B cell (primary cell): ENCODE measurements around the gene GALNT5. TPM values are rescaled to one million over a fixed set of nuclear protein-coding genes. Genes with fewer than 3 reads are reported as not detected.

Experiments
- ATAC-seq: fragments of 200-7000 bp; cut with Tn5 transposase; one replicate; pipeline ENCODE4 v1.10.0; 2021; ENCODE audit warnings: low read depth, mild to moderate bottlenecking, moderate number of reproducible peaks, moderate library complexity
- CTCF ChIA-PET: fragments of 350-600 bp; sonication (Branson Sonifier 250); formaldehyde crosslinking; loops from one replicate; lab custom pipeline; 2021; ENCODE audit warnings: antibody characterized with exemption, inconsistent platforms; lab: Charles Lee
- POLR2A ChIA-PET: fragments of 350-600 bp; sonication (Branson Sonifier 250); formaldehyde crosslinking; loops from one replicate; lab custom pipeline; 2021; ENCODE audit warnings: antibody characterized with exemption; lab: Charles Lee
- DNase-seq: peaks from one replicate; pipeline ENCODE4 v3.0.0; 2013
- H2AFZ ChIP-seq: 2 replicates; pipeline ENCODE4 v1.6.1; 2012; ENCODE audit warnings: mild to moderate bottlenecking, low read depth, low read length; ENCODE audit not compliant: insufficient read depth, poor library complexity, severe bottlenecking
- H3K27ac ChIP-seq, 2 donors: 1 replicate in 1 of 2; 2 replicates in 1 of 2; pipeline ENCODE4 v1.5.1; 2012 to 2013; ENCODE audit warnings: low read length in 2 of 2, mild to moderate bottlenecking in 2 of 2, moderate library complexity in 1 of 2
- H3K27me3 ChIP-seq, 4 experiments: fragments of 200-600 bp in 1 of 4; sonication (generic) in 1 of 4; replicated peaks in 1 of 4; 1 replicate in 2 of 4; 2 replicates in 2 of 4; pipeline versions ENCODE4 v1.6.1 to v1.7.0; 2013 to 2016; ENCODE audit warnings: low read length in 3 of 4, mild to moderate bottlenecking in 2 of 4, mixed read lengths in 1 of 4, moderate library complexity in 1 of 4; ENCODE audit not compliant: insufficient read depth in 4 of 4, control insufficient read depth in 3 of 4; ENCODE audit errors: control extremely low read depth in 1 of 4
- H3K36me3 ChIP-seq, 2 experiments: replicated peaks in 1 of 2; 1 replicate in 1 of 2; 2 replicates in 1 of 2; pipeline versions ENCODE4 v1.6.1 to v1.7.1; 2013; ENCODE audit warnings: low read length in 1 of 2; ENCODE audit not compliant: insufficient read depth in 2 of 2, control insufficient read depth in 1 of 2; ENCODE audit errors: control extremely low read depth in 1 of 2, extremely low read depth in 1 of 2
- H3K4me1 ChIP-seq, 2 donors: fragments of 200-600 bp in 1 of 2; sonication (generic) in 1 of 2; 1 replicate in 1 of 2; 2 replicates in 1 of 2; pipeline versions ENCODE4 v1.5.1 to v1.6.1; 2013 to 2017; ENCODE audit warnings: low read length in 2 of 2; ENCODE audit not compliant: control insufficient read depth in 2 of 2, insufficient read depth in 2 of 2
- H3K4me2 ChIP-seq: replicated peaks from 2 replicates; pipeline ENCODE3; 2012; ENCODE audit warnings: mild to moderate bottlenecking, low read depth, low read length; ENCODE audit not compliant: poor library complexity, severe bottlenecking
- H3K4me3 ChIP-seq, 5 experiments: fragments of 200-600 bp in 1 of 5; sonication (generic) in 1 of 5; 1 replicate in 3 of 5; 2 replicates in 2 of 5; pipeline versions ENCODE4 v1.5.1 to v1.7.0; 2011 to 2016; ENCODE audit warnings: low read length in 4 of 5, mild to moderate bottlenecking in 4 of 5, low read depth in 2 of 5, control low read depth in 1 of 5, moderate library complexity in 1 of 5; ENCODE audit not compliant: insufficient read depth in 1 of 5; ENCODE audit errors: control extremely low read depth in 1 of 5, extremely low read depth in 1 of 5
- H3K79me2 ChIP-seq: fragments of 200-600 bp; sonication (generic); one replicate; pipeline ENCODE4 v1.6.0; 2016; ENCODE audit warnings: low read length; ENCODE audit not compliant: control insufficient read depth, insufficient read depth
- H3K9ac ChIP-seq: fragments of 200-600 bp; sonication (generic); 2 replicates; pipeline ENCODE4 v1.6.1; 2017; ENCODE audit warnings: mild to moderate bottlenecking, low read length, moderate library complexity
- H3K9me3 ChIP-seq, 3 donors: one replicate each; pipeline versions ENCODE4 v1.6.1 to v1.7.1; 2013; ENCODE audit warnings: low read length in 2 of 3; ENCODE audit not compliant: control insufficient read depth in 2 of 3, insufficient read depth in 1 of 3; ENCODE audit errors: control extremely low read depth in 1 of 3
- H4K20me1 ChIP-seq: 2 replicates; pipeline ENCODE4 v1.6.0; 2012; ENCODE audit warnings: mild to moderate bottlenecking, low read length; ENCODE audit not compliant: insufficient read depth, control insufficient read depth, poor library complexity, severe bottlenecking
- H3K27ac Mint-ChIP-seq: one replicate; pipeline ENCODE4 v1.8.0; 2021; ENCODE audit warnings: mixed read lengths
- H3K27me3 Mint-ChIP-seq: one replicate; pipeline ENCODE4 v1.8.0; 2021; ENCODE audit warnings: mixed read lengths
- H3K4me1 Mint-ChIP-seq: one replicate; pipeline ENCODE4 v1.8.0; 2021; ENCODE audit warnings: mixed read lengths
- H3K4me3 Mint-ChIP-seq: one replicate; pipeline ENCODE4 v1.8.0; 2021; ENCODE audit warnings: mixed read lengths
- H3K9me3 Mint-ChIP-seq: one replicate; pipeline ENCODE4 v1.8.0; 2022; ENCODE audit warnings: mixed read lengths; ENCODE audit not compliant: insufficient read depth
- EZH2 ChIP-seq: IDR thresholded peaks from 2 replicates; pipeline ENCODE4 v1.6.1; 2012; ENCODE audit warnings: borderline replicate concordance, low read depth, mild to moderate bottlenecking, moderate library complexity, low read length; ENCODE audit not compliant: insufficient read depth, poor library complexity, severe bottlenecking
- WGBS: methylation state at CpG from one replicate; pipeline ENCODE4 v1.1.5; 2013; ENCODE audit warnings: missing lambda C conversion rate; ENCODE audit not compliant: insufficient coverage; 5-methylcytosine and 5-hydroxymethylcytosine counted together
- intact Hi-C: fragments of 100-400 bp; cut with micrococcal nuclease; formaldehyde crosslinking; loops from one replicate; pipeline ENCODE4 v1.10.0; 2022
- polyA minus RNA-seq: library from RNA; depleted of rRNA, polyadenylated mRNA; stranded (reverse); fragments of >200 nt; gene quantifications from 2 replicates; pipeline ENCODE4 v1.2.3, GENCODE V29; 2012
- polyA plus RNA-seq: library from polyadenylated mRNA; depleted of rRNA; stranded (reverse); fragments of >200 nt; gene quantifications from 2 replicates; pipeline ENCODE4 v1.2.3, GENCODE V29; 2012
- total RNA-seq, 2 donors: library from RNA; stranded (reverse); fragments of 120-200 nt in 1 of 2; gene quantifications; 1 replicate in 1 of 2; 2 replicates in 1 of 2; pipeline versions ENCODE4 v1.2.3 to v1.2.4, GENCODE V29; 2013 to 2022
- TF ChIP-seq, protein P1 (sequence below): fragments of 200-600 bp; IDR thresholded peaks from one replicate; pipeline ENCODE4 v1.8.0; 2022; ENCODE audit warnings: antibody characterized with exemption, mild to moderate bottlenecking

GALNT5 gene, protein sequence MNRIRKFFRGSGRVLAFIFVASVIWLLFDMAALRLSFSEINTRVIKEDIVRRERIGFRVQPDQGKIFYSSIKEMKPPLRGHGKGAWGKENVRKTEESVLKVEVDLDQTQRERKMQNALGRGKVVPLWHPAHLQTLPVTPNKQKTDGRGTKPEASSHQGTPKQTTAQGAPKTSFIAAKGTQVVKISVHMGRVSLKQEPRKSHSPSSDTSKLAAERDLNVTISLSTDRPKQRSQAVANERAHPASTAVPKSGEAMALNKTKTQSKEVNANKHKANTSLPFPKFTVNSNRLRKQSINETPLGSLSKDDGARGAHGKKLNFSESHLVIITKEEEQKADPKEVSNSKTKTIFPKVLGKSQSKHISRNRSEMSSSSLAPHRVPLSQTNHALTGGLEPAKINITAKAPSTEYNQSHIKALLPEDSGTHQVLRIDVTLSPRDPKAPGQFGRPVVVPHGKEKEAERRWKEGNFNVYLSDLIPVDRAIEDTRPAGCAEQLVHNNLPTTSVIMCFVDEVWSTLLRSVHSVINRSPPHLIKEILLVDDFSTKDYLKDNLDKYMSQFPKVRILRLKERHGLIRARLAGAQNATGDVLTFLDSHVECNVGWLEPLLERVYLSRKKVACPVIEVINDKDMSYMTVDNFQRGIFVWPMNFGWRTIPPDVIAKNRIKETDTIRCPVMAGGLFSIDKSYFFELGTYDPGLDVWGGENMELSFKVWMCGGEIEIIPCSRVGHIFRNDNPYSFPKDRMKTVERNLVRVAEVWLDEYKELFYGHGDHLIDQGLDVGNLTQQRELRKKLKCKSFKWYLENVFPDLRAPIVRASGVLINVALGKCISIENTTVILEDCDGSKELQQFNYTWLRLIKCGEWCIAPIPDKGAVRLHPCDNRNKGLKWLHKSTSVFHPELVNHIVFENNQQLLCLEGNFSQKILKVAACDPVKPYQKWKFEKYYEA
- total RNA-seq (not detected in 2 replicates), polyA plus RNA-seq (not detected in 2 replicates), polyA minus RNA-seq (not detected in 2 replicates)
- total RNA-seq (2013), result 0.07 TPM

DNA sequence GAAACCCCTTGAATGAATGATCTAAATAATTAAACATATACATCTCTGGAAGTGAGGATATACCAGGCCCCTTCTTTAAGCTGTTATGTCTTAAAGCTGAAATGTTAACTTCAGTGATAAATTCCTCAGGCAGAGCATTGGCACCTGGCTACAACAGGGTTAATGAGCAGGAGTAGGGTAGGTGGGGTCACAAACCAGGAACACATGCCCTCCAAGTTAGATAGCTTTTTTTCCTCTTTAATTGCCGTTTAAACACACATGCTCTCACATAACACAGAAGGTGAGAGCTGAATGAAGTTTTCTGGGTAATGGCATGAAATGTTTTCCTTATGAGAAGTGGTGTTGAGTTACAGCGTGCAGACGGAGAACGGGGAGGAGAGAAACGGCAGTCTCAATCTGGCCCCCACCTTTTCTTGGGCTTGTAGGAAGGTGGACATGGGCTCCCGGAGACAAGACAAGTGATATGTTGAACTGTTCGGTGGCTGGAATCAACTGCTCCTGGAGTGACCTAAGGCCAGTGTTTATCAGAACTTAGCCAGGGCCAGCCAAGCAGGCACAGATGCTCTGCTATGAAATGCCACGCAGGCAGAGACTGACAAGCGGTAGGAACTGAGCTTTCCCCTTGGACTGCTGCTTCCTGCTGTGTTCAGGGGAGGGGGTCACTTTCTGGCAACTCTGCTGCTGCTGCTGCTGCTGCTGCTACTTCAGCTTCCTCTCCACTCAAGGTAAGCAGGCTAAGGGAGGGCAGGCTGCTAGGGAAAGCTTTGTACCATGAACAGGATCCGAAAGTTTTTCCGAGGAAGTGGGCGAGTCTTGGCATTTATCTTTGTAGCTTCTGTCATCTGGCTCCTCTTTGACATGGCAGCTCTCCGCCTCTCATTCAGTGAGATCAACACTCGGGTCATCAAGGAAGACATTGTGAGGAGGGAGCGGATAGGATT is at the start of gene GALNT5:
TSS of gene GALNT5 (plus strand) at position 394 of the 941 bp plus-strand sequence. CDS start at position 772, 378 bp downstream.
- Histone ChIP-seq H3K27ac (no peak within 1 kb of the TSS), H3K27me3 (peaks cover 0 to 4% (median 0%) of the 10 kb centered on the region in 4 experiments), H3K9ac (no peak within 1 kb of the TSS), H3K79me2 (no peaks in the 10 kb centered on the region), H4K20me1 (no peaks in the 10 kb centered on the region), H3K4me2 (no peak within 1 kb of the TSS), H3K4me1 (peaks cover 0 to 3% of the 10 kb centered on the region in 2 donors), H3K9me3 (no peaks in the 10 kb centered on the region), H3K36me3 (no peaks in the 10 kb centered on the region), H3K4me3 (no peak within 1 kb of the TSS), H2AFZ (no peak within 1 kb of the TSS)
- ATAC-seq (no peak), DNase-seq (no peak)
- WGBS, result 28% methylated on average over 12 of the region's 15 CpGs
- H3K4me1 Mint-ChIP-seq, result no peaks in the 10 kb centered on the region
- H3K9me3 Mint-ChIP-seq, result no peaks in the 10 kb centered on the region
- intact Hi-C loops, result no loop called here
- POLR2A ChIA-PET, result no interaction called here
- CTCF ChIA-PET, result no interaction called here
- H3K27ac Mint-ChIP-seq, result no peak within 1 kb of the TSS
- H3K4me3 Mint-ChIP-seq, result no peak within 1 kb of the TSS
- peaks cover 26% of the 10 kb centered on the region for H3K27me3 Mint-ChIP-seq
- TF ChIP-seq, protein P1, sequence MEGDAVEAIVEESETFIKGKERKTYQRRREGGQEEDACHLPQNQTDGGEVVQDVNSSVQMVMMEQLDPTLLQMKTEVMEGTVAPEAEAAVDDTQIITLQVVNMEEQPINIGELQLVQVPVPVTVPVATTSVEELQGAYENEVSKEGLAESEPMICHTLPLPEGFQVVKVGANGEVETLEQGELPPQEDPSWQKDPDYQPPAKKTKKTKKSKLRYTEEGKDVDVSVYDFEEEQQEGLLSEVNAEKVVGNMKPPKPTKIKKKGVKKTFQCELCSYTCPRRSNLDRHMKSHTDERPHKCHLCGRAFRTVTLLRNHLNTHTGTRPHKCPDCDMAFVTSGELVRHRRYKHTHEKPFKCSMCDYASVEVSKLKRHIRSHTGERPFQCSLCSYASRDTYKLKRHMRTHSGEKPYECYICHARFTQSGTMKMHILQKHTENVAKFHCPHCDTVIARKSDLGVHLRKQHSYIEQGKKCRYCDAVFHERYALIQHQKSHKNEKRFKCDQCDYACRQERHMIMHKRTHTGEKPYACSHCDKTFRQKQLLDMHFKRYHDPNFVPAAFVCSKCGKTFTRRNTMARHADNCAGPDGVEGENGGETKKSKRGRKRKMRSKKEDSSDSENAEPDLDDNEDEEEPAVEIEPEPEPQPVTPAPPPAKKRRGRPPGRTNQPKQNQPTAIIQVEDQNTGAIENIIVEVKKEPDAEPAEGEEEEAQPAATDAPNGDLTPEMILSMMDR, result no peak
- TF ChIP-seq EZH2, result no peak
